Panc1 (cell line): Measurements from ENCODE around the gene ASCC1. TPM values are rescaled to one million over a fixed set of nuclear protein-coding genes. Genes with fewer than 3 reads are reported as not detected.

Source experiments
- ATAC-seq: fragments of 200-7000 bp; cut with Tn5 transposase; 2 replicates; pipeline ENCODE4 v1.9.1; 2020; ENCODE audit warnings: mild to moderate bottlenecking, moderate library complexity
- BruUV-seq: library from RNA; stranded (reverse); fragments of 400-500 nt; replicated peaks from 2 replicates; lab custom pipeline; 2021; lab: Mats Ljungman, UMichigan
- CTCF ChIA-PET: fragments of 300-600 bp; sonication (Branson Sonifier 250); formaldehyde crosslinking; loops from one replicate; lab custom pipeline; 2022; ENCODE audit warnings: antibody characterized with exemption; lab: Charles Lee
- POLR2A ChIA-PET: fragments of 300-600 bp; sonication (Branson Sonifier 250); formaldehyde crosslinking; loops from one replicate; lab custom pipeline; 2022; ENCODE audit warnings: antibody characterized with exemption; lab: Charles Lee
- DNase-seq: peaks from one replicate; pipeline ENCODE4 v3.0.0-alpha.2; 2010; ENCODE audit warnings: low read depth, low spot score
- H3K27ac ChIP-seq: 2 replicates; pipeline ENCODE4 v1.5.1; 2011; ENCODE audit warnings: mild to moderate bottlenecking, low read length, inconsistent platforms
- H3K27me3 ChIP-seq: fragments of 200-500 bp; sonication (Bioruptor generic); 2 replicates; pipeline ENCODE4 v1.6.0; 2014; ENCODE audit warnings: low read length, inconsistent platforms; ENCODE audit not compliant: control insufficient read depth, insufficient read depth
- H3K36me3 ChIP-seq: fragments of 200-500 bp; sonication (Bioruptor generic); 2 replicates; pipeline ENCODE4 v1.5.1; 2014; ENCODE audit warnings: inconsistent platforms, mild to moderate bottlenecking, low read length, moderate library complexity; ENCODE audit not compliant: control insufficient read depth, insufficient read depth
- H3K4me1 ChIP-seq: 2 replicates; pipeline ENCODE4 v1.5.1; 2011; ENCODE audit warnings: inconsistent platforms, mild to moderate bottlenecking, low read length, moderate library complexity; ENCODE audit not compliant: control insufficient read depth, insufficient read depth
- H3K4me3 ChIP-seq, 2 experiments: 2 replicates each; pipeline ENCODE4 v1.5.1; 2011 to 2012; ENCODE audit warnings: low read depth in 2 of 2, low read length in 2 of 2, mild to moderate bottlenecking in 2 of 2, inconsistent platforms in 1 of 2, moderate library complexity in 1 of 2
- H3K9me3 ChIP-seq: fragments of 200-500 bp; sonication (Bioruptor generic); 2 replicates; pipeline ENCODE4 v1.5.1; 2014; ENCODE audit warnings: low read depth, mild to moderate bottlenecking, inconsistent platforms, low read length, moderate library complexity; ENCODE audit not compliant: control insufficient read depth, insufficient read depth
- POLR2AphosphoS5 ChIP-seq: IDR thresholded peaks from 2 replicates; pipeline ENCODE4 v1.6.1; 2012; ENCODE audit warnings: mild to moderate bottlenecking, low read depth, low read length, moderate library complexity
- SIN3A ChIP-seq: IDR thresholded peaks from 2 replicates; pipeline ENCODE4 v1.6.1; 2012; ENCODE audit warnings: low read depth, mild to moderate bottlenecking, low read length, moderate library complexity, borderline replicate concordance; ENCODE audit not compliant: insufficient read depth
- TCF7L2 ChIP-seq: IDR thresholded peaks from 2 replicates; pipeline ENCODE4 v1.6.1; 2011; ENCODE audit warnings: mild to moderate bottlenecking, low read depth, low read length, inconsistent platforms
- in situ Hi-C: cut with HindIII; loops from 2 replicates; pipeline ENCODE4 v1.10.0; 2016; ENCODE audit warnings: low sequenced_read_pairs, low pct_unique_long_range_greater_than_20kb
- intact Hi-C: fragments of 100-400 bp; cut with micrococcal nuclease; formaldehyde crosslinking; loops from one replicate; pipeline ENCODE4 v1.10.0; 2022; ENCODE audit not compliant: unreplicated experiment
- total RNA-seq: library from RNA; stranded (reverse); gene quantifications from one replicate; pipeline ENCODE4 v1.2.1, GENCODE V29; 2021; ENCODE audit not compliant: unreplicated experiment
- TF ChIP-seq, protein P1 (sequence below), 2 experiments: IDR thresholded peaks; 2 replicates each; pipeline ENCODE4 v1.6.1; 2011 to 2012; ENCODE audit warnings: low read depth in 2 of 2, control low read depth in 1 of 2, low read length in 1 of 2, mild to moderate bottlenecking in 1 of 2, moderate library complexity in 1 of 2; ENCODE audit not compliant: insufficient read depth in 1 of 2
- TF ChIP-seq, protein P2 (sequence below): fragments of 450-650 bp; IDR thresholded peaks from 2 replicates; pipeline ENCODE4 v1.5.1; 2017; ENCODE audit warnings: mild to moderate bottlenecking

The ASCC1 gene
- total RNA-seq, 1 experiment from 2014 or later = 114 TPM

DNA sequence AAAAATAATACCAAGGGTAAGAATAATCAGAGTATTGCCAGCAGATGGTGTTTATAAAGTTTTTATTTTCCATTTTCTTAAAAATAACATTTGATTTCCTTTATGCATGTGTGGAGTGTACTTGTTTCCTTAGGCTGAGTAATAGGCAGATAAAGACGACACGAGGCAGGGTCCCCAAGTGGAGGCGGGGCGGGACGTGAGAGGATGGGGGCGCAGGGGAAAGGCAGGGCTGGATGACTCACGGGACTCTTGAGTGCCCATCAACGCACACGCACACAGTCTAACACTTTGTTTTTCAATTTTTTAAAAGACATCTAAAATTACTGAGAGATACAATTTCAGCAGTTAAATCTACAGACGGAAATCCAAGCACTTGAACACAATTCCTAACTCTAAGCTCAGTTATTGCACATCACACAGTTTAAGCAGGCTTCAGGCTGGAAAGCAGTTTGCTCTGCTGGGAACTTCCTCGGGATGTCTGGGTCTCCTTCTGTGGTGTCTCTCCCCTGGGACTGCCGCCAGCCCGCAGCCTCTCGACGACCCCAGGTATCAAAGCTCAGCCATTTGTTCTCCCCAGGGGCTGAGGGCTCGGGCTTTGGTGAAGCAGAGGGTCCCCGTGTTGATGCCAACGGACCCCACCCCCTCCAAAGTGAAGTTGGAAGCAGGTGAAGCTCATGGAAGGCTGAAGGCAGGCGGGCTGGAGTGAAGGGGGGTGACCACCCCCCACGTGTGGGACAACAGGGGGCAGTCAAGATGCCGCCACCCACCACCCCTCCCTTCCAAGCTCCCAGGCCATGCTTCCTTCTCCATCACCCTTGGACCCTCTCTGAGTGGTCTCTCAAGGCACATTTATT lies 156.9 kb downstream of the ASCC1 start:
- H3K27ac ChIP-seq = peak overlapping the region; percentile 36; the same call in 1 of the 2 replicates
- TF ChIP-seq TCF7L2 (no peak), POLR2AphosphoS5 (no peak), SIN3A (no peak)
- TF ChIP-seq, protein P1, sequence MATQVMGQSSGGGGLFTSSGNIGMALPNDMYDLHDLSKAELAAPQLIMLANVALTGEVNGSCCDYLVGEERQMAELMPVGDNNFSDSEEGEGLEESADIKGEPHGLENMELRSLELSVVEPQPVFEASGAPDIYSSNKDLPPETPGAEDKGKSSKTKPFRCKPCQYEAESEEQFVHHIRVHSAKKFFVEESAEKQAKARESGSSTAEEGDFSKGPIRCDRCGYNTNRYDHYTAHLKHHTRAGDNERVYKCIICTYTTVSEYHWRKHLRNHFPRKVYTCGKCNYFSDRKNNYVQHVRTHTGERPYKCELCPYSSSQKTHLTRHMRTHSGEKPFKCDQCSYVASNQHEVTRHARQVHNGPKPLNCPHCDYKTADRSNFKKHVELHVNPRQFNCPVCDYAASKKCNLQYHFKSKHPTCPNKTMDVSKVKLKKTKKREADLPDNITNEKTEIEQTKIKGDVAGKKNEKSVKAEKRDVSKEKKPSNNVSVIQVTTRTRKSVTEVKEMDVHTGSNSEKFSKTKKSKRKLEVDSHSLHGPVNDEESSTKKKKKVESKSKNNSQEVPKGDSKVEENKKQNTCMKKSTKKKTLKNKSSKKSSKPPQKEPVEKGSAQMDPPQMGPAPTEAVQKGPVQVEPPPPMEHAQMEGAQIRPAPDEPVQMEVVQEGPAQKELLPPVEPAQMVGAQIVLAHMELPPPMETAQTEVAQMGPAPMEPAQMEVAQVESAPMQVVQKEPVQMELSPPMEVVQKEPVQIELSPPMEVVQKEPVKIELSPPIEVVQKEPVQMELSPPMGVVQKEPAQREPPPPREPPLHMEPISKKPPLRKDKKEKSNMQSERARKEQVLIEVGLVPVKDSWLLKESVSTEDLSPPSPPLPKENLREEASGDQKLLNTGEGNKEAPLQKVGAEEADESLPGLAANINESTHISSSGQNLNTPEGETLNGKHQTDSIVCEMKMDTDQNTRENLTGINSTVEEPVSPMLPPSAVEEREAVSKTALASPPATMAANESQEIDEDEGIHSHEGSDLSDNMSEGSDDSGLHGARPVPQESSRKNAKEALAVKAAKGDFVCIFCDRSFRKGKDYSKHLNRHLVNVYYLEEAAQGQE (IDR thresholded peaks at IDR 0.05; ENCODE audit: insufficient read depth in 1 of 2, low read depth in 2 of 2, low read length in 1 of 2) = no peak
- TF ChIP-seq, protein P2, sequence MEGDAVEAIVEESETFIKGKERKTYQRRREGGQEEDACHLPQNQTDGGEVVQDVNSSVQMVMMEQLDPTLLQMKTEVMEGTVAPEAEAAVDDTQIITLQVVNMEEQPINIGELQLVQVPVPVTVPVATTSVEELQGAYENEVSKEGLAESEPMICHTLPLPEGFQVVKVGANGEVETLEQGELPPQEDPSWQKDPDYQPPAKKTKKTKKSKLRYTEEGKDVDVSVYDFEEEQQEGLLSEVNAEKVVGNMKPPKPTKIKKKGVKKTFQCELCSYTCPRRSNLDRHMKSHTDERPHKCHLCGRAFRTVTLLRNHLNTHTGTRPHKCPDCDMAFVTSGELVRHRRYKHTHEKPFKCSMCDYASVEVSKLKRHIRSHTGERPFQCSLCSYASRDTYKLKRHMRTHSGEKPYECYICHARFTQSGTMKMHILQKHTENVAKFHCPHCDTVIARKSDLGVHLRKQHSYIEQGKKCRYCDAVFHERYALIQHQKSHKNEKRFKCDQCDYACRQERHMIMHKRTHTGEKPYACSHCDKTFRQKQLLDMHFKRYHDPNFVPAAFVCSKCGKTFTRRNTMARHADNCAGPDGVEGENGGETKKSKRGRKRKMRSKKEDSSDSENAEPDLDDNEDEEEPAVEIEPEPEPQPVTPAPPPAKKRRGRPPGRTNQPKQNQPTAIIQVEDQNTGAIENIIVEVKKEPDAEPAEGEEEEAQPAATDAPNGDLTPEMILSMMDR = no peak
- peaks cover 38% of the 10 kb centered on the region for H3K4me1 ChIP-seq
- no peaks in the 10 kb centered on the region for H3K36me3 ChIP-seq
- H3K27me3 ChIP-seq = no peaks in the 10 kb centered on the region
- BruUV-seq = no TSS peak
- intact Hi-C loops = no loop called here
- CTCF ChIA-PET = interaction anchor here (1.5 kb wide), 1 partner anchor 11 kb away, joined by 3 read pairs; no protein-coding TSS in a partner anchor
- ATAC-seq (no peak), DNase-seq (no peak)
- POLR2A ChIA-PET = no interaction called here
- no peaks in the 10 kb centered on the region for H3K9me3 ChIP-seq
- no peak overlapping the region for H3K4me3 ChIP-seq
- in situ Hi-C loops = no loop called here

DNA sequence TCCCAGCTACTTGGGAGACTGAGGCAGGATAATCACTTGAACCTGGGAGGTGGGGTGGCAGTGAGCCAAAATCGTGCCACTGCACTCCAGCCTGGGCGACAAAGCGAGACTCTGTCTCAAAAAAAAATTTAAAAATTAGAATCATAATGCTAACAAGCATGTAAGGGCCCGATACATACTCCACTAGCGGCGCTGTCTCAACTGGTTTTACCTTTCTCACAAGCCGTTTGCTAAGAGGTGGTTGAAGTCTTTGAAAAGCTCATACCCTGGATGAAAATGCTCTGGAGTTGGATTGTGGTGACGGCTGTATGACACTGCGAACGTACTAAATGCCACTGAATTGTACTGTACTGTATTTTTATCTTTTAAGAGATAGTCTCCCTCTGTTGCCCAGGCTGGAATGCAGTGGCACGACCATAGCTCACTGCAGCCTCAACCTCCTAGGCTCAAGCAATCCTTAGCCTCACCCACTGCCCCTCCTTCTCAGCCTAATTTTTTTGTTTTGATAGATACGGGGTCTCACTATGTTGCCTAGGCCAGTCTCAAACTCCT lies 157.7 kb downstream of the ASCC1 start:
- H3K4me1 ChIP-seq = peaks cover 35% of the 10 kb centered on the region
- in situ Hi-C loops = no loop called here
- TF ChIP-seq, protein P1 (IDR thresholded peaks at IDR 0.05; ENCODE audit: insufficient read depth in 1 of 2, low read depth in 2 of 2, low read length in 1 of 2) = no peak
- no peak for TF ChIP-seq TCF7L2
- TF ChIP-seq, protein P2 = no peak
- no peak for TF ChIP-seq POLR2AphosphoS5
- TF ChIP-seq SIN3A = no peak
- ChIA-PET POLR2A (no interaction called here), CTCF (interaction anchor here (1.5 kb wide), 1 partner anchor 10 kb away, joined by 3 read pairs; no protein-coding TSS in a partner anchor)
- ATAC-seq (no peak), DNase-seq (no peak)
- no peaks in the 10 kb centered on the region for H3K27me3 ChIP-seq
- BruUV-seq = no TSS peak
- H3K4me3 ChIP-seq = no peak overlapping the region
- no peaks in the 10 kb centered on the region for H3K9me3 ChIP-seq
- intact Hi-C loops = no loop called here
- no peak overlapping the region; the same call in 1 of the 2 replicates for H3K27ac ChIP-seq
- no peaks in the 10 kb centered on the region for H3K36me3 ChIP-seq
